Right renal cortex interstitium (tissue), 3 donors: Measurements from ENCODE around the gene FBXO27. TPM values are rescaled to one million over a fixed set of nuclear protein-coding genes. Genes with fewer than 3 reads are reported as not detected.
"Not testable (repeated sequence)": the region's sequence is repeated elsewhere in the genome, so short reads cannot be mapped to it uniquely, and the experiment has no call there.

ENCODE experiments used
- DNase-seq, 3 donors: peaks; one replicate each; pipeline ENCODE4 v3.0.0-alpha.2; 2013; ENCODE audit warnings: low read depth in 3 of 3, low spot score in 2 of 3
- polyA plus RNA-seq, 3 donors: library from polyadenylated mRNA; unstranded; fragments of 120-200 nt; gene quantifications; one replicate each; pipeline ENCODE4 v1.2.1, GENCODE V29; 2013; ENCODE audit not compliant: insufficient read length in 3 of 3

The FBXO27 gene
- polyA plus RNA-seq, 3 donors, result 6.3 to 7.3 (median 7.0) TPM

GRCh38 chr19:39045506-39045905 is 13.2 kb upstream of the FBXO27 start:
- no peak for DNase-seq

GRCh38 chr19:39038098-39038497 is 5.7 kb upstream of the FBXO27 start:
- no peak for DNase-seq

GRCh38 chr19:39037194-39037593 is 4.8 kb upstream of the FBXO27 start:
- DNase-seq, result no peak

GRCh38 chr19:39036581-39036980 is 4.2 kb upstream of the FBXO27 start:
- DNase-seq, result no peak

- DNase-seq, result peak; percentile 61 to 83 (median 73)
These were observed 834 bp downstream of the FBXO27 start for GRCh38 chr19:39031368-39032062.

GRCh38 chr19:39030854-39031367 is 1.4 kb downstream of the FBXO27 start:
- DNase-seq, result no peak

GRCh38 chr19:39024875-39025641 is 7.3 kb downstream of the FBXO27 start:
- no peak for DNase-seq

GRCh38 chr19:39021063-39021462 is 11.3 kb downstream of the FBXO27 start:
- no peak for DNase-seq

- no peak for DNase-seq
These were observed 14.7 kb downstream of the FBXO27 start for GRCh38 chr19:39017646-39018045.

GRCh38 chr19:39017026-39017425 is 15.3 kb downstream of the FBXO27 start:
- DNase-seq, result no peak

- no peak for DNase-seq
These were observed 18.3 kb downstream of the FBXO27 start for GRCh38 chr19:39014037-39014436.

- DNase-seq, result no peak
These were observed 23.3 kb downstream of the FBXO27 start for GRCh38 chr19:39009001-39009400.

- DNase-seq, result no peak
These were observed 24.2 kb downstream of the FBXO27 start for GRCh38 chr19:39008137-39008536.

GRCh38 chr19:39007096-39007495 is 25.3 kb downstream of the FBXO27 start:
- DNase-seq, result no peak

- no peak for DNase-seq
These were observed 27.9 kb downstream of the FBXO27 start for GRCh38 chr19:39004403-39004802.

GRCh38 chr19:39003796-39004195 is 28.6 kb downstream of the FBXO27 start:
- no peak for DNase-seq

GRCh38 chr19:39003188-39003587 is 29.2 kb downstream of the FBXO27 start:
- no peak for DNase-seq

- DNase-seq, result no peak
These were observed 31.3 kb downstream of the FBXO27 start for GRCh38 chr19:39001041-39001440.

- not testable (repeated sequence) for DNase-seq
These were observed 34.8 kb downstream of the FBXO27 start for GRCh38 chr19:38997576-38997975.

GRCh38 chr19:38993271-38993670 is 39.1 kb downstream of the FBXO27 start:
- DNase-seq, result no peak

GRCh38 chr19:38990949-38991697 is 41.2 kb downstream of the FBXO27 start:
- DNase-seq, result no peak
